Chondrocyte (in vitro differentiated cells): Measurements from ENCODE around the gene GJB6. TPM values are rescaled to one million over a fixed set of nuclear protein-coding genes. Genes with fewer than 3 reads are reported as not detected.

Experiments used
- total RNA-seq: library from RNA; stranded (reverse); gene quantifications from 3 replicates; pipeline ENCODE4 v1.2.1, GENCODE V29; 2021

The GJB6 gene
- total RNA-seq, 1 donor from 2014 or later, result not detected

Other genes starting within 250 kb of the GJB6 start
- gene GJA3, start 71.3 kb downstream of the GJB6 start, total RNA-seq, result 0.17 to 0.37 TPM (median 0.33 TPM) in 3 replicates
- not detected in 3 replicates for gene GJB2, start 39.4 kb downstream of the GJB6 start, total RNA-seq